ELR (cell line): ENCODE results near the gene CACNA1B.
"Not testable (repeated sequence)": the region's sequence is repeated elsewhere in the genome, so short reads cannot be mapped to it uniquely, and the experiment has no call there.

Experiments
- DNase-seq: peaks from one replicate; pipeline ENCODE4 v3.0.0-alpha.2; 2015; ENCODE audit warnings: low read depth

Gene CACNA1B

GRCh38 chr9:137866226-137867141, 11.1 kb upstream of the CACNA1B start:
- no peak for DNase-seq

GRCh38 chr9:137870432-137870831, 7.2 kb upstream of the CACNA1B start:
- no peak for DNase-seq

GRCh38 chr9:137872296-137872695, 5.3 kb upstream of the CACNA1B start:
- DNase-seq, result no peak

DNA sequence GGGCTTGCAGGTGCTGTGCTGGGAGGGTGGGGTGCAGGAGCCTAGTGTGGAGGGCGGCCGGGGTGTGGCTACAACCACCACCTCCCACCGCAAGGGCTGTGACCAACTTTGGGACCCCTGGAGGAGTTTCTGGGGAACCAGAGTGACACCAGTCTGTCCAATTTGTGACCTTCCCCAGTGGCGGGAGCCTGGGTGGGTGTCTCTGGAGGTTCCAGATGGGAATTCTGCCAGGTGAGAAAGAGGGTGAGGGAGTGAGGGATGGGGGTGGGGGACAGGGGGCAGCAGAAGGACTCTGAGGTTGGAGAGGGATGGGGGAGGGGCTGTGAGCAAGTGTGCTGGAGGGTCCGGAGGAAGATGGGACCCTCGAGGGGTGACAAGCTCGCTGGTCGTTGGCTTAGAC, 4.2 kb upstream of the CACNA1B start:
- no peak for DNase-seq

GRCh38 chr9:137873858-137874362, 3.7 kb upstream of the CACNA1B start:
- no peak for DNase-seq

DNA sequence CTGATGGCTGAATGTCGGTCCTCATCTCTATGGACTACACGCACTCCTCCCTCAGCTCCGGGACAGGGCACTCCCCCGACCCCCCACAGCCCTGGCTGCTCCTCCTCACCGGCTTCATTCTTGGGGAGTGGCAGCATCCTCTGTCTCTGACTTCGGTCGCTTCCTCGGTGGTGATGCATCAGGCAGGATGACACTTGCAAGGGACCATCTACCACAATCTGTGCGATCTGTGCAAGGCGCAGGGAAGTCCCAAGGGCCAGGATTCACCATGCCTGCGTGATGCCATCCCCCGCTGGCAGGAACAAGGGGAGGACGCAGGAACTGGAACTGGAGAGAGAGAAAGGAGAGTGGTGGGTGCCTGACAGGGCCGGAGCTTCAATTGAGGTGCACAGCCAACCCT, 2.2 kb upstream of the CACNA1B start:
- DNase-seq, result no peak

DNA sequence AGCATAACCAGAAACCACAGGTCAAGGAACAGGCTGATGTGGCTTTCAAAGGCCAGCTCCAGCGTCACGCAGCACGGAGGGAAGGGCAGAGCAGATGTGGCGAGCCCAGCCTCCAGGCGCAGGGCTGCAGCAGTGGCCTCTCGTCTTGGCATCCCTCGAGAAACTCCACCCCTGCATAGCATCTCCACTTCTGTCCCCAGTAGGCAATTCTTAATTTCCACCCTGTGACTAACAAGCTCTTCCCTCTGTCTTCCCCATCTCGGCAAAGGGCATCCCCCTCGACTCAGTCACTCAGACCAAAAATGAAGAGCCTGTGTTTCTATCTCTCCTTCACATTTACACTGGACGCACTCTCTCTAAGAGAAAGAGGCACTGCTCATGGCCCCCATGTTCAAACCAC, 1.7 kb upstream of the CACNA1B start:
- no peak for DNase-seq

DNA sequence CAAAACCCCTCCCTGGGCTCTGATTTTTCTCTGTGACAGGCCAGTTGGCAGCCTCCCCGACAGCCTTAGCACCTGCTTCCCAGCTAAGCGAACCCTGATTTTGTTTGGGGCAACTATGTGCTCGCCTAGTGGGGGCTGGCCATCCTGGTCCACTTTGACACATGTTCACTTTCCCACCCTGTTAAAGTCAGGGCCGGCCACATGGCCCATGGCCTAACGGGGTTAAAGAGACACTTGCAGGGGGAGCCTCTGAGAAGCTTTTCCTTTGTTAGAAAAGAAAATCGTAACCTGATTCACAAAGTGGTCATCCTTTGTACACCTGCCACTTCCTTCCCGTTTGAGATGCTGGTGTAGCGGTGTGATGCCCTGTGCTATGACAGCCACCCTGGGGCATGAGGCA, 1.3 kb upstream of the CACNA1B start:
- DNase-seq, result no peak

DNA sequence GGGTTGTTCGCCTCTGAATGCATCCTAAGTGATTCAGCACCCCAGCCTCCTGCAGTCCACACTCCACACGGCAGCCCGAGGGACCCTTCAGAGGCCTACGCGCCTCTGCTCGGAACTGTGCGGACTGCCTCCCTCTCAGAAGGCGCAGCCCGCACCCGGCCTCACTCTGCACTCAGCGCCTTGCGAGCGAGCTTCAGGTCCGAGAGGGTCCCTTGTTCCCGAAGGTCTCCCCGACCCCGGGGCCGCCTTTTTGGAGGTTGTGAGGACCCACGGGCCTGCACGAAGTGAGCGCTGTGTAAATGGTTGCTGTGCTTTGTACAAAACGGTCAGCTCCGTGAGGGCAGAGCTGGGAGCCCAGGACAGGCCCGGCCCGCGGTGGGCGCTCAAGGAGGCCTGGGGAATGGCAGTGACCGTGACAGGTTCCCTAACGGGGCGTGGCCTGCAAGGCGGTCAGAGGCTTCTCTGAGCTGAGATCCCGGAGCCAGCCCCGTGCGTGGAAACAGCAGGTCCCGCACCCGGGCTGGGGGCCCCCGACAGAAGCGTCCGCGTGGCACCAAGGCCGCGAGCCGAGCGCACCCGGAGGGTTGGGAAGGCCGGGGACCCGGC, 698 bp upstream of the CACNA1B start:
- DNase-seq, result no peak

DNA sequence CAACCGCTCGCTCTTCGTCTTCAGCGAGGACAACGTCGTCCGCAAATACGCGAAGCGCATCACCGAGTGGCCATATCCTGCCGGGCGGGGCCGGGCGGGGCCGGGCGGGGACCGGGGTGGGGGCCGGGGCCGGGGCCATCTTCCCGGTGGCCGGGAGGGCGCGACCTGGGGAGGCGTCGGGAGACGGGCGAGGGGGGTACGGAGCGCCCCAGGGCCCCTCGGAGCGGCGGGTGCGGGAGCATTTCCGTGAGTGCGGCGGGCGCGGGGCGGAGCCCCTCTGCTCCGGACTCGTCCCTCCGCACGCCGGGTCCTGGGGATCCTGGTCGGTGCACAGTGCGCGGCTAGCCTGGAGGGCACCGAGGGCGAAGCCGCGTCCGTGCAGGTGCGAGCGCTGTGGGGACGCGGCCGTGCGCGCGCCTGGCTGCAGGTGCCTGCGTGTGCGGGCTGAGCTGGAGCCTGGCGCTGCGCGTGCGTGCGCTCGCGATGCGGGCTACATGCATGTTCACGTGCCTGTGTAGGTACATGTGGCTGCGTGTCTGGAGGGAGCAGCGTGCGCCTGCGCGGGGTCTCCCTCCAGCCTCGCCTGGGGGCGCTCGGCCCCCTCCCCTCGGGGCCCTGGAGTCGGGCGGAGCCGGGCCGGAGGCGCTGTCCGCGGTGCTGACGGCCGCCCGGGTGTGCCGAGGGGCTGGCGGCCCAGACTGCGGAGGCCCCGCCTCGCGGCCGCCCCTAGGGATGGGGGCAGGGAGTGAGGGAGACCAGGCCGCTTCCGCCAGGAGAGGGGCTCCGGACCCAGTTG, 762 bp downstream of the CACNA1B start:
- DNase-seq, result no peak

GRCh38 chr9:137879052-137879451, 1.5 kb downstream of the CACNA1B start:
- no peak for DNase-seq

DNA sequence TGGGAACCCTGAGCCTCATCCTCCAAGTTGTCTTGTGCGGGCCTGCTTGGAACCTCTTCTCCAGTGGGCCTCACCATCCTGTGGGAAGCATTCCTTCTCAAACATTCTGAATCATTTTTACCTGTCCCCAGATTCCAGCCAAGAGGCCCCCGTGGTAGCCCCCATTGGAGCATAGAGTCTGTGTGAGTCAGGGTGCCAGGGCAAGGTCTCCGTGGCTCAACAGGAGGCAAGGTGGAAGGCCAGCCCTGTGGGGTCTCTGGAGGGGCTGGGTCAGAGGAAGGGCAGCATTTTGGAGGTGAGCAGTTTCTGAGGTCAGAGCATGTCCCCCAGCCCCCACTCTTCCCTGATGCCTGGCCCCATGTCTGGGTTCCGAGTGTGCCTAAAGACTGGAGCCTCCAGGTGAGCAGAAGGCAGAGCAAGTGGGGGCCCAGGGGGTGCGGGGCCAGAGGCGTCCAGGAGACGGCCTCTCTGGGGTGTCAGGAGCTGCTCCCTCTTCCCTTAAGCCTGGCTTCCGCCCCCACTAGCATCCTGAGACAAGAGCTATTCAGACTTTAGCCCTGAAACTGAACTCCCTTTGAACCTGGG, 2.1 kb downstream of the CACNA1B start:
- no peak for DNase-seq

- no peak for DNase-seq
These were observed 2.8 kb downstream of the CACNA1B start for GRCh38 chr9:137880160-137880975.

- no peak for DNase-seq
These were observed 3.5 kb downstream of the CACNA1B start for GRCh38 chr9:137880976-137881530.

GRCh38 chr9:137881591-137882505, 4.3 kb downstream of the CACNA1B start:
- no peak for DNase-seq

DNA sequence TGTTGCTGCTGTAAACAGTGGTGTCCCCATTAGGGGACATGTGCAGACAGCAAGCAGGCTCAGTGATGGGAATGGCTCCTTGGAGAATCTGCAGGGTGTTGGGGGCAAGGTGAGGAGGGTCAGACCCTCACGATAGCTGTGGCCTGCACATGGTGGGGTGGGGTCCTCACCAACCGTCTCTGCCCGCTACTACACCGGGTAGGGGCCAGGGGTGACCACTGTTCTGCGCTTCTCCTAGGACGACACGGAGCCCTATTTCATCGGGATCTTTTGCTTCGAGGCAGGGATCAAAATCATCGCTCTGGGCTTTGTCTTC, 4.9 kb downstream of the CACNA1B start:
- DNase-seq, result no peak

GRCh38 chr9:137883977-137884376, 6.4 kb downstream of the CACNA1B start:
- not testable (repeated sequence) for DNase-seq

GRCh38 chr9:137884547-137884946, 7.0 kb downstream of the CACNA1B start:
- not testable (repeated sequence) for DNase-seq

GRCh38 chr9:137885121-137885520, 7.5 kb downstream of the CACNA1B start:
- DNase-seq, result not testable (repeated sequence)

- not testable (repeated sequence) for DNase-seq
These were observed 11.0 kb downstream of the CACNA1B start for GRCh38 chr9:137888621-137889020.
